ES-I3 (cell line): Measurements from ENCODE around the gene RAB27B.

ENCODE experiments used
- H3K36me3 ChIP-seq: 2 replicates; pipeline ENCODE4 v1.6.1; 2013; ENCODE audit warnings: mild to moderate bottlenecking, low read length, control low read depth, moderate library complexity; ENCODE audit not compliant: insufficient read depth
- H3K4me1 ChIP-seq: 2 replicates; pipeline ENCODE4 v1.6.1; 2013; ENCODE audit warnings: mild to moderate bottlenecking, control low read depth, low read length; ENCODE audit not compliant: insufficient read depth
- H3K9ac ChIP-seq: 2 replicates; pipeline ENCODE4 v1.6.1; 2013; ENCODE audit warnings: low read depth, mild to moderate bottlenecking, low read length, moderate library complexity
- H3K9me3 ChIP-seq: 2 replicates; pipeline ENCODE4 v1.6.1; 2013; ENCODE audit warnings: mild to moderate bottlenecking, low read length, moderate library complexity; ENCODE audit not compliant: control insufficient read depth, insufficient read depth

Gene RAB27B

GRCh38 chr18:54924948-54925347 is 96.7 kb downstream of the RAB27B start:
- Histone ChIP-seq H3K9me3 (no peaks in the 10 kb centered on the region), H3K9ac (no peak overlapping the region), H3K36me3 (no peaks in the 10 kb centered on the region), H3K4me1 (peaks cover 3% of the 10 kb centered on the region; the same call in 1 of the 2 replicates)

GRCh38 chr18:54926593-54927325 is 98.5 kb downstream of the RAB27B start:
- Histone ChIP-seq H3K4me1 (peaks cover 3% of the 10 kb centered on the region; the same call in 1 of the 2 replicates), H3K9me3 (no peaks in the 10 kb centered on the region), H3K9ac (no peak overlapping the region), H3K36me3 (no peaks in the 10 kb centered on the region)

GRCh38 chr18:54928236-54928635 is 100.0 kb downstream of the RAB27B start:
- H3K4me1 ChIP-seq: peaks cover 3% of the 10 kb centered on the region; the same call in 1 of the 2 replicates
- H3K36me3 ChIP-seq: no peaks in the 10 kb centered on the region
- no peaks in the 10 kb centered on the region for H3K9me3 ChIP-seq
- no peak overlapping the region for H3K9ac ChIP-seq

- H3K9me3 ChIP-seq: no peaks in the 10 kb centered on the region
- H3K9ac ChIP-seq: no peak overlapping the region
- H3K4me1 ChIP-seq: no peaks in the 10 kb centered on the region
These were observed 102.9 kb downstream of the RAB27B start for GRCh38 chr18:54931152-54931551.

GRCh38 chr18:54932472-54932871 is 104.2 kb downstream of the RAB27B start:
- no peak overlapping the region for H3K9ac ChIP-seq

More at GRCh38 chr18:54931152-54931551, 102.9 kb downstream of the RAB27B start:
- H3K36me3 ChIP-seq: no peaks in the 10 kb centered on the region

GRCh38 chr18:54938506-54938905 is 110.2 kb downstream of the RAB27B start:
- H3K9ac ChIP-seq: no peak overlapping the region
- no peaks in the 10 kb centered on the region for H3K36me3 ChIP-seq
- no peaks in the 10 kb centered on the region for H3K4me1 ChIP-seq
- no peaks in the 10 kb centered on the region for H3K9me3 ChIP-seq

More at GRCh38 chr18:54932472-54932871, 104.2 kb downstream of the RAB27B start:
- no peaks in the 10 kb centered on the region for H3K36me3 ChIP-seq
- H3K9me3 ChIP-seq: no peaks in the 10 kb centered on the region
- H3K4me1 ChIP-seq: no peaks in the 10 kb centered on the region

GRCh38 chr18:54939361-54939917 is 111.2 kb downstream of the RAB27B start:
- no peak overlapping the region for H3K9ac ChIP-seq
- H3K4me1 ChIP-seq: no peaks in the 10 kb centered on the region
- H3K9me3 ChIP-seq: no peaks in the 10 kb centered on the region
- no peaks in the 10 kb centered on the region for H3K36me3 ChIP-seq

GRCh38 chr18:54942144-54942543 is 113.9 kb downstream of the RAB27B start:
- H3K9ac ChIP-seq: no peak overlapping the region
- no peaks in the 10 kb centered on the region for H3K4me1 ChIP-seq
- H3K9me3 ChIP-seq: no peaks in the 10 kb centered on the region
- H3K36me3 ChIP-seq: no peaks in the 10 kb centered on the region

GRCh38 chr18:54942569-54942968 is 114.3 kb downstream of the RAB27B start:
- Histone ChIP-seq H3K4me1 (no peaks in the 10 kb centered on the region), H3K9ac (no peak overlapping the region), H3K9me3 (no peaks in the 10 kb centered on the region), H3K36me3 (no peaks in the 10 kb centered on the region)
